22Rv1 (cell line): ENCODE results near the gene NCK2.

Experiments used
- CTCF ChIP-seq: fragments of 450-650 bp; IDR thresholded peaks from 2 replicates; pipeline ENCODE4 v1.5.1; 2017; ENCODE audit warnings: mild to moderate bottlenecking
- ZFX ChIP-seq: fragments of 450-650 bp; IDR thresholded peaks from 2 replicates; pipeline ENCODE4 v1.6.1; 2017; ENCODE audit warnings: antibody characterized with exemption, borderline replicate concordance

GRCh38 chr2:105885456-105885855, 140.7 kb downstream of the NCK2 start:
- TF ChIP-seq CTCF: no peak
- no peak for TF ChIP-seq ZFX
